Lung (tissue), 12 donors: ENCODE results near the gene SLC29A4. TPM values are rescaled to one million over a fixed set of nuclear protein-coding genes. Genes with fewer than 3 reads are reported as not detected.

Experiments used
- ATAC-seq: fragments of 200-7000 bp; cut with Tn5 transposase; one replicate; pipeline ENCODE4 v1.9.1; 2020; ENCODE audit warnings: moderate number of reproducible peaks; ENCODE audit not compliant: insufficient read depth, low FRiP score
- DNase-seq, 3 donors: peaks; one replicate each; pipeline ENCODE4 v3.0.0-alpha.2; 2013 to 2017
- H3K27ac ChIP-seq, 2 donors: one replicate each; pipeline ENCODE4 v1.5.1; 2013; ENCODE audit warnings: mild to moderate bottlenecking in 2 of 2, moderate library complexity in 2 of 2, control low read depth in 1 of 2, inconsistent platforms in 1 of 2, low read depth in 1 of 2, low read length in 1 of 2
- H3K27me3 ChIP-seq, 3 donors: one replicate each; pipeline ENCODE4 v1.5.1; 2013; ENCODE audit warnings: low read length in 2 of 3; ENCODE audit not compliant: control insufficient read depth in 3 of 3, insufficient read depth in 3 of 3
- H3K36me3 ChIP-seq, 4 donors: one replicate each; pipeline ENCODE4 v1.5.1; 2013; ENCODE audit warnings: low read length in 4 of 4, mild to moderate bottlenecking in 1 of 4, moderate library complexity in 1 of 4; ENCODE audit not compliant: control insufficient read depth in 4 of 4, insufficient read depth in 4 of 4
- H3K4me1 ChIP-seq, 5 donors: one replicate each; pipeline ENCODE4 v1.5.1; 2013; ENCODE audit warnings: low read length in 5 of 5, mild to moderate bottlenecking in 2 of 5, moderate library complexity in 1 of 5; ENCODE audit not compliant: control insufficient read depth in 5 of 5, insufficient read depth in 5 of 5
- H3K4me3 ChIP-seq: one replicate; pipeline ENCODE4 v1.5.1; 2013; ENCODE audit warnings: mild to moderate bottlenecking, control low read depth, moderate library complexity
- H3K9ac ChIP-seq, 2 donors: one replicate each; pipeline ENCODE4 v1.5.1; 2013; ENCODE audit warnings: low read length in 2 of 2, control low read depth in 1 of 2; ENCODE audit not compliant: insufficient read depth in 1 of 2
- H3K9me3 ChIP-seq, 4 donors: one replicate each; pipeline ENCODE4 v1.5.1; 2013; ENCODE audit warnings: low read length in 3 of 4, mild to moderate bottlenecking in 1 of 4, moderate library complexity in 1 of 4; ENCODE audit not compliant: control insufficient read depth in 4 of 4, insufficient read depth in 3 of 4
- CTCF ChIP-seq: IDR thresholded peaks from 2 replicates; pipeline ENCODE4 v1.5.1; 2012; ENCODE audit warnings: mild to moderate bottlenecking; ENCODE audit errors: control extremely low read depth, extremely low read depth
- WGBS, 2 donors: extraction: QIAGEN DNeasy Blood & Tissue Kit; methylation state at CpG; one replicate each; pipeline ENCODE4 v1.1.7; 2013; 5-methylcytosine and 5-hydroxymethylcytosine counted together
- polyA plus RNA-seq, 2 donors: library from polyadenylated mRNA; stranded (reverse); fragments of 200-250 nt; gene quantifications; one replicate each; pipeline ENCODE4 v1.2.1, GENCODE V29; 2013
- total RNA-seq, 2 donors: library from RNA; depleted of rRNA in 1 of 2; stranded (reverse); fragments of >200 nt in 1 of 2; gene quantifications; one replicate each; pipeline ENCODE4 v1.2.1, GENCODE V29; 2014 to 2021
- donor health status: control.
- donor health status: control.
- donor health status: Bipolar disorder and iron deficiency.
- donor health status: healthy.
- donor health status: DM: yes; HTN: yes; CAD: no.

SLC29A4 gene
- total and polyA plus RNA-seq, 4 donors: 0.87 to 5.7 (median 2.0) TPM

GRCh38 chr7:5330288-5330687 lies 47.5 kb downstream of the SLC29A4 start:
- Histone ChIP-seq H3K36me3 (peaks cover 7 to 39% (median 32%) of the 10 kb centered on the region in 4 donors), H3K27me3 (no peaks in the 10 kb centered on the region), H3K9ac (no peak overlapping the region), H3K4me3 (no peak overlapping the region), H3K4me1 (peaks cover 0 to 3% (median 0%) of the 10 kb centered on the region in 5 donors), H3K9me3 (peaks cover 0 to 4% (median 0%) of the 10 kb centered on the region in 4 donors), H3K27ac (no peak overlapping the region)
- ATAC-seq (no peak), DNase-seq (no peak)
- no peak for TF ChIP-seq CTCF
- WGBS, 2 donors: 94 to 97% methylated on average over 3 of the region's 3 CpGs

- 93 to 95% methylated on average over 43 of the region's 43 CpGs for WGBS, 2 donors
- ATAC-seq (no peak), DNase-seq (no peak)
- Histone ChIP-seq H3K9ac (no peak overlapping the region), H3K27me3 (no peaks in the 10 kb centered on the region), H3K4me1 (peaks cover 0 to 2% (median 0%) of the 10 kb centered on the region in 5 donors), H3K36me3 (peaks cover 12 to 44% (median 39%) of the 10 kb centered on the region in 4 donors), H3K27ac (no peak overlapping the region), H3K4me3 (no peak overlapping the region), H3K9me3 (peaks cover 0 to 8% (median 2%) of the 10 kb centered on the region in 4 donors)
- no peak for TF ChIP-seq CTCF
These were observed 49.8 kb downstream of the SLC29A4 start for GRCh38 chr7:5332579-5332978.

GRCh38 chr7:5333121-5334045 lies 50.6 kb downstream of the SLC29A4 start:
- TF ChIP-seq CTCF: no peak
- no peak for ATAC-seq
- Histone ChIP-seq H3K4me1 (peaks cover 0 to 2% (median 0%) of the 10 kb centered on the region in 5 donors), H3K27me3 (no peaks in the 10 kb centered on the region), H3K4me3 (no peak overlapping the region), H3K36me3 (peaks cover 12 to 47% (median 42%) of the 10 kb centered on the region in 4 donors), H3K9ac (no peak overlapping the region), H3K9me3 (peaks cover 0 to 8% (median 2%) of the 10 kb centered on the region in 4 donors), H3K27ac (no peak overlapping the region)
- 87 to 92% methylated on average over 31 to 32 of the region's 32 CpGs for WGBS, 2 donors
- DNase-seq: no peak
